ENCODE data around the gene MAML3. TPM values are rescaled to one million over a fixed set of nuclear protein-coding genes. Genes with fewer than 3 reads are reported as not detected.

MAML3 gene
- total RNA-seq, 2 donors from 2014 or later = 2.6 to 5.8 TPM

DNA sequence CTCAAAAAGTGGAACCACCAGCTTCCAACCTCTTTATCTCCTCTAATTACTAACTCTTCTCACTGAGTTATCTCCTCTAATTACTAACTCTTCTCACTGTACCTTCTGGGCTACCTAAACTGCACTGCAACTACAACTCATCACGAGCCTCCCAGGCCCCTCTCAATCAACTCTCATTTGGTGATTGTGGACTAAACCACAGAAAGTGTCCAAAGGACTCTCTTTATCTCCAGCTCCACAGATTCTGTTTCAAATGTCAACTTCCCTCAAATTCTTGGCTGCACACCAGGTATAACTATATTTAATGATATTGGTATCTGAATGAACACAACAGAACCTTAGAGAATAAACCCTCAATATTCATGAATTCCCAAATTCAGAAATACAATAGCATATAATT is 182.9 kb downstream of the MAML3 start:
- no peaks in the 10 kb centered on the region for H3K9me3 ChIP-seq
- no peaks in the 10 kb centered on the region for H3K36me3 ChIP-seq
- no peak overlapping the region for H3K4me3 ChIP-seq
- H3K27ac ChIP-seq = no peak overlapping the region
- no peaks in the 10 kb centered on the region for H3K27me3 ChIP-seq
- peaks cover 0 to 13% of the 10 kb centered on the region in 2 donors for H3K4me1 ChIP-seq
- TF ChIP-seq, protein P1, sequence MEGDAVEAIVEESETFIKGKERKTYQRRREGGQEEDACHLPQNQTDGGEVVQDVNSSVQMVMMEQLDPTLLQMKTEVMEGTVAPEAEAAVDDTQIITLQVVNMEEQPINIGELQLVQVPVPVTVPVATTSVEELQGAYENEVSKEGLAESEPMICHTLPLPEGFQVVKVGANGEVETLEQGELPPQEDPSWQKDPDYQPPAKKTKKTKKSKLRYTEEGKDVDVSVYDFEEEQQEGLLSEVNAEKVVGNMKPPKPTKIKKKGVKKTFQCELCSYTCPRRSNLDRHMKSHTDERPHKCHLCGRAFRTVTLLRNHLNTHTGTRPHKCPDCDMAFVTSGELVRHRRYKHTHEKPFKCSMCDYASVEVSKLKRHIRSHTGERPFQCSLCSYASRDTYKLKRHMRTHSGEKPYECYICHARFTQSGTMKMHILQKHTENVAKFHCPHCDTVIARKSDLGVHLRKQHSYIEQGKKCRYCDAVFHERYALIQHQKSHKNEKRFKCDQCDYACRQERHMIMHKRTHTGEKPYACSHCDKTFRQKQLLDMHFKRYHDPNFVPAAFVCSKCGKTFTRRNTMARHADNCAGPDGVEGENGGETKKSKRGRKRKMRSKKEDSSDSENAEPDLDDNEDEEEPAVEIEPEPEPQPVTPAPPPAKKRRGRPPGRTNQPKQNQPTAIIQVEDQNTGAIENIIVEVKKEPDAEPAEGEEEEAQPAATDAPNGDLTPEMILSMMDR (IDR thresholded peaks at IDR 0.05) = no peak
- no peak for DNase-seq (ENCODE audit: low spot score)

DNA sequence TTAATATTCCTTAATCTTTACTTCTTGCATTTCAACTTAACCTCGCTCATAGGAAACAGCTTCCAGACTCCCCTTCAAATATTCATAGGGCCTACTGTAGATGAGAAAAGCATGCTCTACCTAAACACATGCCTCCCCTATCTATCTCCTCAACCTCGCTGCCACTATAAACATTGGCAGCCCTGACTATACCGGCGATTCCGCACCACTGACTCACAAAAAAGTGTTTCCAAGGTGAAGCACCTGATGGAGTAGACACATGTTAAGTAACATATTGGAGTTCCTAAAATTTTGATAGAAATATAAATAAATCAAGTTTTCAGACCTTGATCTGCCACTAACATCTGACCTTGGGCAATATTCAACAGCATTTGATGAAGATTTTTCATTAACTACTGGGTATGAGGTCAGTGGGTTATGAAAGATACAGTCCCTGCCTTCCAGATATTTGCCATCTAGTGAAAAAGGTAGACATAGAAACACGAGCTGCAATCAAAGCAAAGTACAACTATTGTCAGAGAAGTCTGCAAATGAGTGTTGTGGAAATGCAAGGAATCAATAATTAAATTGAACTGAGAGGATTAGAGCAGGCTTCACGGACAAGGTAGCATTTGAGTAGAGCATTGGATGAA is 184.2 kb downstream of the MAML3 start:
- DNase-seq (ENCODE audit: low spot score) = no peak
- no peaks in the 10 kb centered on the region for H3K4me1 ChIP-seq
- H3K27me3 ChIP-seq = no peaks in the 10 kb centered on the region
- H3K9me3 ChIP-seq = no peaks in the 10 kb centered on the region
- H3K4me3 ChIP-seq = no peak overlapping the region
- H3K36me3 ChIP-seq = no peaks in the 10 kb centered on the region
- H3K27ac ChIP-seq = no peak overlapping the region
- TF ChIP-seq, protein P1 (IDR thresholded peaks at IDR 0.05) = no peak

DNA sequence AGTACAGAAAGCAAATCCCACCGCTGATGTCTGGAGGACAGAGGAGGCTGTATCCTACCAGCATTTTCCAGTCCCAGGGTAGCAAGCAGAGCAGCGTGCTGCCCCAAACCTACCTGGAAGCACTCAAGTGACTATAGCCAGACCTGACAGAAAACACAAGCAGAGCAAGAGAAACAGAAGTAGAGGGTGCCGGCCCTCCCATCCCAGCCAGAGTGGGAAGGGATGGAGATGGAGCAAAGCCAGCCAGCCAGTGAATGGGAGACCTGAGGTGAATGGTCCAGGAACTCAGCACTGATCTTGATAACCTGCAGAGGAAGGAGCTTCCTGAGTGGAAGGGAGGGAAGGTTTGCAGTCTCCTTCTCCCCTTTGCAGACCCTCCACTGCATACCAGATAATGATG is 185.2 kb downstream of the MAML3 start:
- Histone ChIP-seq H3K27ac (no peak overlapping the region), H3K4me1 (no peaks in the 10 kb centered on the region)
- TF ChIP-seq, protein P1 (IDR thresholded peaks at IDR 0.05) = no peak

DNA sequence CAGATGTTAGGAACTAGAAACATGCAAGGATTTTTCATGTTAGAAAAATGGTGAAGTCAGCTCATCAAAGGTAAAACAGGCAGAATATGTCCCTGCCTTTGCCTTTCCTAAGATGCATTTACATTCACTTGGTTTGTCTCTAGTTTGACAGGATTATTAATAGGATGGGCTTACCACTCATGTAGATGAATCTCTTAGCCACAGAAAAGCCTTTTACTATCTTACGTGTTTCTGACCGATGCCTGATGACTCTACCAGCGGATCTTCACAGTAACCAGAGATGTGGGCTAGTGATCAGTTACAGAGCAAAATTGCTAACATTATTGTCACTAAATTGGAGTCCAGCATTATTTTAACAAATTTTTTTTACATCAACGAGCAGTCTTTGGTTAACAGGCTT is 187.6 kb downstream of the MAML3 start:
- H3K9me3 ChIP-seq = no peaks in the 10 kb centered on the region
- peaks cover 0 to 11% of the 10 kb centered on the region in 2 donors for H3K4me1 ChIP-seq
- no peak for DNase-seq (ENCODE audit: low spot score)
- no peak overlapping the region for H3K27ac ChIP-seq
- no peaks in the 10 kb centered on the region for H3K36me3 ChIP-seq
- H3K4me3 ChIP-seq = no peak overlapping the region
- TF ChIP-seq, protein P1 (IDR thresholded peaks at IDR 0.05) = no peak
- H3K27me3 ChIP-seq = no peaks in the 10 kb centered on the region

More for the DNA sequence above, 185.2 kb downstream of the MAML3 start:
- Histone ChIP-seq H3K27me3 (no peaks in the 10 kb centered on the region), H3K36me3 (no peaks in the 10 kb centered on the region), H3K4me3 (no peak overlapping the region), H3K9me3 (no peaks in the 10 kb centered on the region)
- DNase-seq (ENCODE audit: low spot score) = no peak

DNA sequence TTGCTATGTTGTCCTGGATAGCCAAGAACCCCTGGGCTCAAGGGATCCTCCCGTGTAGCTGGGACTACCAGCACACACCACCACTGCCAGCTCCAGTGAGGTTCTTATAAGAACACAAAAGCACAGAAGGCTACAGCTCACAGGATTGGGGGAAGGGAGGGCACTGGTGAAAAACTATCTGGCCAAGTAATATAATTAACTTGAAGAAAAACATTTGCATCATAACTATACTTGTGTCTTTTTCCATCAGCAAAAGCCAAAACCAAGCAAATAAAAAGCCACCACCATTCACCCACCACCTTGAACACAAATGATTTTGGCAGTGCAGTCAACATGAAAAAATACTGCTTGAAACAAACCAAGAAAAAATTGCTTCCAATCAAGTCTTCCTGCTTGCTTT is 188.2 kb downstream of the MAML3 start:
- H3K9me3 ChIP-seq = no peaks in the 10 kb centered on the region
- no peak overlapping the region for H3K4me3 ChIP-seq
- no peak for DNase-seq (ENCODE audit: low spot score)
- H3K4me1 ChIP-seq = peaks cover 0 to 15% of the 10 kb centered on the region in 2 donors
- TF ChIP-seq, protein P1 (IDR thresholded peaks at IDR 0.05) = no peak
- H3K27me3 ChIP-seq = no peaks in the 10 kb centered on the region
- H3K36me3 ChIP-seq = no peaks in the 10 kb centered on the region
- no peak overlapping the region for H3K27ac ChIP-seq

DNA sequence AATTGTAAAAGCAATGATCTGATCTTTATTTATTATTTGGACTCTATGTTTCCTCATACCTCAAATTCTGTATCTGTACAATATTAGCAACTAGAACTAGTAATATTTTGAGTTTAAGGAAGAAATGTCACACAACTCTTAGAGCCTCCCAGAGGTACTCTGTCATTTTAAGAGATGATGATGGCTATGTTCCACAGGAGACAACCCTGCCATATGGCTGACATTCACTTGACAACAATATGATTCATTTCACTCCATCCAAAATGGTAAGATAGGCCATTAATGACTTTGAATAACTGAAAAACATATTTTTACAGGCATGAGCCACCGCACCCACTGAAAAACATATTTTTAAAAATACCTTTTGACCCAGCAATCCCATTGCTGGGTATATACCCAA is 190.3 kb downstream of the MAML3 start:
- H3K9me3 ChIP-seq = no peaks in the 10 kb centered on the region
- H3K36me3 ChIP-seq = no peaks in the 10 kb centered on the region
- no peak overlapping the region for H3K4me3 ChIP-seq
- no peak for DNase-seq (ENCODE audit: low spot score)
- peaks cover 0 to 15% of the 10 kb centered on the region in 2 donors for H3K4me1 ChIP-seq
- H3K27me3 ChIP-seq = no peaks in the 10 kb centered on the region
- no peak overlapping the region for H3K27ac ChIP-seq
- TF ChIP-seq, protein P1 (IDR thresholded peaks at IDR 0.05) = no peak
